Measurements from ENCODE around the gene C1QB.

DNA sequence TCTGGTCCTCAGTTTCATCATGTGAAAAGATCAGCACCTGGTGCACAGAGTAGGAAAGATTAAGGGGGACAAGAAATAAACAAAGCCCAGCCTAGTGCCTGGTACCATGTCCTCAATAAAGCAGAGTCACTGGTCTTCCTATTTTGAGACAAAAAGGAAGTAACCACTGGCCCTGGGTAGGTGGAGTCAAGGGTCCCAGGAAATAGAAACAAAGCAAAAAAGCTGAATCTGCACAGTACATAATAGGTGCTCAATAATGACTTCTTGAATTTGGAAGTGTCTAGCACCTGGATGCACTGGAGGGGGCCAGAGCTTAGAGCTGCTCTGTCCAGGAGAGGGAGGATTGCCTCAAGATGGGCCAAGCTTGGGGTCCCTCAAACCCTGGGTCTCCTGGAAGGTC lies 55.7 kb downstream of the C1QB start:
- TF ChIP-seq POLR2A (IDR thresholded peaks at IDR 0.05; ENCODE audit: low read depth, low read length) = no peak
- no peak for TF ChIP-seq TAF1 (IDR thresholded peaks at IDR 0.05; ENCODE audit: low read depth, low read length)
- TF ChIP-seq POLR2AphosphoS5 (IDR thresholded peaks at IDR 0.05; ENCODE audit: low read depth, low read length) = no peak
- no peak for TF ChIP-seq SPI1 (IDR thresholded peaks at IDR 0.05; ENCODE audit: low read depth, low read length)
- TF ChIP-seq POU2F2 (IDR thresholded peaks at IDR 0.05; ENCODE audit: low read depth, low read length) = no peak
